B cell (primary cell): ENCODE data around the gene ACTL8. TPM values are rescaled to one million over a fixed set of nuclear protein-coding genes. Genes with fewer than 3 reads are reported as not detected.

ENCODE experiments used
- ATAC-seq: fragments of 200-7000 bp; cut with Tn5 transposase; one replicate; pipeline ENCODE4 v1.10.0; 2021; ENCODE audit warnings: low read depth, mild to moderate bottlenecking, moderate number of reproducible peaks, moderate library complexity
- CTCF ChIA-PET: fragments of 350-600 bp; sonication (Branson Sonifier 250); formaldehyde crosslinking; loops from one replicate; lab custom pipeline; 2021; ENCODE audit warnings: antibody characterized with exemption, inconsistent platforms; lab: Charles Lee
- POLR2A ChIA-PET: fragments of 350-600 bp; sonication (Branson Sonifier 250); formaldehyde crosslinking; loops from one replicate; lab custom pipeline; 2021; ENCODE audit warnings: antibody characterized with exemption; lab: Charles Lee
- DNase-seq: peaks from one replicate; pipeline ENCODE4 v3.0.0; 2013
- H2AFZ ChIP-seq: 2 replicates; pipeline ENCODE4 v1.6.1; 2012; ENCODE audit warnings: mild to moderate bottlenecking, low read depth, low read length; ENCODE audit not compliant: insufficient read depth, poor library complexity, severe bottlenecking
- H3K27ac ChIP-seq, 2 donors: 1 replicate in 1 of 2; 2 replicates in 1 of 2; pipeline ENCODE4 v1.5.1; 2012 to 2013; ENCODE audit warnings: low read length in 2 of 2, mild to moderate bottlenecking in 2 of 2, moderate library complexity in 1 of 2
- H3K27me3 ChIP-seq, 4 experiments: fragments of 200-600 bp in 1 of 4; sonication (generic) in 1 of 4; replicated peaks in 1 of 4; 1 replicate in 2 of 4; 2 replicates in 2 of 4; pipeline versions ENCODE4 v1.6.1 to v1.7.0; 2013 to 2016; ENCODE audit warnings: low read length in 3 of 4, mild to moderate bottlenecking in 2 of 4, mixed read lengths in 1 of 4, moderate library complexity in 1 of 4; ENCODE audit not compliant: insufficient read depth in 4 of 4, control insufficient read depth in 3 of 4; ENCODE audit errors: control extremely low read depth in 1 of 4
- H3K36me3 ChIP-seq, 2 experiments: replicated peaks in 1 of 2; 1 replicate in 1 of 2; 2 replicates in 1 of 2; pipeline versions ENCODE4 v1.6.1 to v1.7.1; 2013; ENCODE audit warnings: low read length in 1 of 2; ENCODE audit not compliant: insufficient read depth in 2 of 2, control insufficient read depth in 1 of 2; ENCODE audit errors: control extremely low read depth in 1 of 2, extremely low read depth in 1 of 2
- H3K4me1 ChIP-seq, 2 donors: fragments of 200-600 bp in 1 of 2; sonication (generic) in 1 of 2; 1 replicate in 1 of 2; 2 replicates in 1 of 2; pipeline versions ENCODE4 v1.5.1 to v1.6.1; 2013 to 2017; ENCODE audit warnings: low read length in 2 of 2; ENCODE audit not compliant: control insufficient read depth in 2 of 2, insufficient read depth in 2 of 2
- H3K4me2 ChIP-seq: replicated peaks from 2 replicates; pipeline ENCODE3; 2012; ENCODE audit warnings: mild to moderate bottlenecking, low read depth, low read length; ENCODE audit not compliant: poor library complexity, severe bottlenecking
- H3K4me3 ChIP-seq, 5 experiments: fragments of 200-600 bp in 1 of 5; sonication (generic) in 1 of 5; 1 replicate in 3 of 5; 2 replicates in 2 of 5; pipeline versions ENCODE4 v1.5.1 to v1.7.0; 2011 to 2016; ENCODE audit warnings: low read length in 4 of 5, mild to moderate bottlenecking in 4 of 5, low read depth in 2 of 5, control low read depth in 1 of 5, moderate library complexity in 1 of 5; ENCODE audit not compliant: insufficient read depth in 1 of 5; ENCODE audit errors: control extremely low read depth in 1 of 5, extremely low read depth in 1 of 5
- H3K79me2 ChIP-seq: fragments of 200-600 bp; sonication (generic); one replicate; pipeline ENCODE4 v1.6.0; 2016; ENCODE audit warnings: low read length; ENCODE audit not compliant: control insufficient read depth, insufficient read depth
- H3K9ac ChIP-seq: fragments of 200-600 bp; sonication (generic); 2 replicates; pipeline ENCODE4 v1.6.1; 2017; ENCODE audit warnings: mild to moderate bottlenecking, low read length, moderate library complexity
- H3K9me3 ChIP-seq, 3 donors: one replicate each; pipeline versions ENCODE4 v1.6.1 to v1.7.1; 2013; ENCODE audit warnings: low read length in 2 of 3; ENCODE audit not compliant: control insufficient read depth in 2 of 3, insufficient read depth in 1 of 3; ENCODE audit errors: control extremely low read depth in 1 of 3
- H4K20me1 ChIP-seq: 2 replicates; pipeline ENCODE4 v1.6.0; 2012; ENCODE audit warnings: mild to moderate bottlenecking, low read length; ENCODE audit not compliant: insufficient read depth, control insufficient read depth, poor library complexity, severe bottlenecking
- H3K27ac Mint-ChIP-seq: one replicate; pipeline ENCODE4 v1.8.0; 2021; ENCODE audit warnings: mixed read lengths
- H3K27me3 Mint-ChIP-seq: one replicate; pipeline ENCODE4 v1.8.0; 2021; ENCODE audit warnings: mixed read lengths
- H3K4me1 Mint-ChIP-seq: one replicate; pipeline ENCODE4 v1.8.0; 2021; ENCODE audit warnings: mixed read lengths
- H3K4me3 Mint-ChIP-seq: one replicate; pipeline ENCODE4 v1.8.0; 2021; ENCODE audit warnings: mixed read lengths
- H3K9me3 Mint-ChIP-seq: one replicate; pipeline ENCODE4 v1.8.0; 2022; ENCODE audit warnings: mixed read lengths; ENCODE audit not compliant: insufficient read depth
- EZH2 ChIP-seq: IDR thresholded peaks from 2 replicates; pipeline ENCODE4 v1.6.1; 2012; ENCODE audit warnings: borderline replicate concordance, low read depth, mild to moderate bottlenecking, moderate library complexity, low read length; ENCODE audit not compliant: insufficient read depth, poor library complexity, severe bottlenecking
- WGBS: methylation state at CpG from one replicate; pipeline ENCODE4 v1.1.5; 2013; ENCODE audit warnings: missing lambda C conversion rate; ENCODE audit not compliant: insufficient coverage; 5-methylcytosine and 5-hydroxymethylcytosine counted together
- intact Hi-C: fragments of 100-400 bp; cut with micrococcal nuclease; formaldehyde crosslinking; loops from one replicate; pipeline ENCODE4 v1.10.0; 2022
- polyA plus RNA-seq: library from polyadenylated mRNA; depleted of rRNA; stranded (reverse); fragments of >200 nt; gene quantifications from 2 replicates; pipeline ENCODE4 v1.2.3, GENCODE V29; 2012
- total RNA-seq, 2 donors: library from RNA; stranded (reverse); fragments of 120-200 nt in 1 of 2; gene quantifications; 1 replicate in 1 of 2; 2 replicates in 1 of 2; pipeline versions ENCODE4 v1.2.3 to v1.2.4, GENCODE V29; 2013 to 2022
- TF ChIP-seq, protein P1 (sequence below): fragments of 200-600 bp; IDR thresholded peaks from one replicate; pipeline ENCODE4 v1.8.0; 2022; ENCODE audit warnings: antibody characterized with exemption, mild to moderate bottlenecking

The ACTL8 gene
- total and polyA plus RNA-seq, 2 donors (not counting 1 experiment from before 2014, with no cell fraction given) = not detected

- no peaks in the 10 kb centered on the region for H3K4me1 ChIP-seq
- CTCF ChIA-PET = no interaction called here
- DNase-seq = no peak
- Mint-ChIP-seq H3K27me3 (peaks cover 7% of the 10 kb centered on the region), H3K9me3 (no peaks in the 10 kb centered on the region), H3K27ac (no peak overlapping the region), H3K4me1 (no peaks in the 10 kb centered on the region), H3K4me3 (no peak overlapping the region)
- H3K4me2 ChIP-seq = no peak overlapping the region
- H3K4me3 ChIP-seq = no peak overlapping the region
- H3K27me3 ChIP-seq = no peaks in the 10 kb centered on the region
- H2AFZ ChIP-seq = no peak overlapping the region
- POLR2A ChIA-PET = no interaction called here
- H3K9me3 ChIP-seq = peaks cover 0 to 8% (median 0%) of the 10 kb centered on the region in 3 donors
- no peak overlapping the region for H3K27ac ChIP-seq
- no peaks in the 10 kb centered on the region for H4K20me1 ChIP-seq
- TF ChIP-seq, protein P1, sequence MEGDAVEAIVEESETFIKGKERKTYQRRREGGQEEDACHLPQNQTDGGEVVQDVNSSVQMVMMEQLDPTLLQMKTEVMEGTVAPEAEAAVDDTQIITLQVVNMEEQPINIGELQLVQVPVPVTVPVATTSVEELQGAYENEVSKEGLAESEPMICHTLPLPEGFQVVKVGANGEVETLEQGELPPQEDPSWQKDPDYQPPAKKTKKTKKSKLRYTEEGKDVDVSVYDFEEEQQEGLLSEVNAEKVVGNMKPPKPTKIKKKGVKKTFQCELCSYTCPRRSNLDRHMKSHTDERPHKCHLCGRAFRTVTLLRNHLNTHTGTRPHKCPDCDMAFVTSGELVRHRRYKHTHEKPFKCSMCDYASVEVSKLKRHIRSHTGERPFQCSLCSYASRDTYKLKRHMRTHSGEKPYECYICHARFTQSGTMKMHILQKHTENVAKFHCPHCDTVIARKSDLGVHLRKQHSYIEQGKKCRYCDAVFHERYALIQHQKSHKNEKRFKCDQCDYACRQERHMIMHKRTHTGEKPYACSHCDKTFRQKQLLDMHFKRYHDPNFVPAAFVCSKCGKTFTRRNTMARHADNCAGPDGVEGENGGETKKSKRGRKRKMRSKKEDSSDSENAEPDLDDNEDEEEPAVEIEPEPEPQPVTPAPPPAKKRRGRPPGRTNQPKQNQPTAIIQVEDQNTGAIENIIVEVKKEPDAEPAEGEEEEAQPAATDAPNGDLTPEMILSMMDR = no peak
- TF ChIP-seq EZH2 = no peak
- no peak overlapping the region for H3K9ac ChIP-seq
- 91% methylated on average over 8 of the region's 8 CpGs for WGBS
- intact Hi-C loops = no loop called here
- ATAC-seq = no peak
- no peaks in the 10 kb centered on the region for H3K79me2 ChIP-seq
- no peaks in the 10 kb centered on the region for H3K36me3 ChIP-seq
Observed at GRCh38 chr1:17777818-17778217, 22.7 kb downstream of the ACTL8 start.

GRCh38 chr1:17780916-17781315 lies 25.8 kb downstream of the ACTL8 start:
- no peaks in the 10 kb centered on the region for H3K4me1 ChIP-seq
- Mint-ChIP-seq H3K4me1 (no peaks in the 10 kb centered on the region), H3K27ac (no peak overlapping the region), H3K4me3 (no peak overlapping the region), H3K9me3 (no peaks in the 10 kb centered on the region), H3K27me3 (peaks cover 11% of the 10 kb centered on the region)
- 100% methylated on average over 3 of the region's 4 CpGs for WGBS
- H4K20me1 ChIP-seq = no peaks in the 10 kb centered on the region
- H3K36me3 ChIP-seq = no peaks in the 10 kb centered on the region
- no peaks in the 10 kb centered on the region for H3K27me3 ChIP-seq
- H3K4me3 ChIP-seq = no peak overlapping the region
- no peak overlapping the region for H2AFZ ChIP-seq
- ATAC-seq = no peak
- no peak overlapping the region for H3K9ac ChIP-seq
- no peak for DNase-seq
- peaks cover 0 to 4% (median 0%) of the 10 kb centered on the region in 3 donors for H3K9me3 ChIP-seq
- intact Hi-C loops = no loop called here
- H3K27ac ChIP-seq = no peak overlapping the region
- no peaks in the 10 kb centered on the region for H3K79me2 ChIP-seq
- POLR2A ChIA-PET = no interaction called here
- TF ChIP-seq, protein P1 = no peak
- no peak for TF ChIP-seq EZH2
- no peak overlapping the region for H3K4me2 ChIP-seq
- CTCF ChIA-PET = interaction anchor here (0.5 kb wide), 1 partner anchor 231 kb away, joined by 3 read pairs; no protein-coding TSS in a partner anchor
